ENCODE data around the gene MSANTD2.

Gene MSANTD2

GRCh38 chr11:124729571-124729970 lies 70.6 kb downstream of the MSANTD2 start:
- DNase-seq (ENCODE audit: low read depth), result no peak

GRCh38 chr11:124728134-124728533 lies 72.1 kb downstream of the MSANTD2 start:
- no peak for DNase-seq (ENCODE audit: low read depth)

GRCh38 chr11:124727474-124727873 lies 72.7 kb downstream of the MSANTD2 start:
- DNase-seq (ENCODE audit: low read depth), result no peak

DNA sequence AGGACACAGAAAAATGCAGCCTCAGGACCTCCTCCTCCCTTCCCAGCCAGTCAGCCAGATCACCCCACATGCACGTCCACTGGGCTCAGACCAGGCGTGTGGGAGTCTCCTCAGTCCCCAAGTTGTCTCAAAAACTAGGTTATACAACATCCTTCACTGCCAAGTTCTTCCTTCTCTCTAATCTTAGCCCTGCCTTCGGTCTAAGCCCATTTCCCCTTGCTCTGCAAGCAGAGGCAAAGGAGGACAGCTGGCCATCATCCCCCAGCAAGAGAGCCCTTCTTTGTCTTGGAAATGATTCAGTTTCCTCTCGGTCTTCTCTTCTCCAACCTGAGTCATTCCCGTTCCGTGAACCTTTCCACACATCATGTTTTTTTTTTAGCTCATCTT lies 74.5 kb downstream of the MSANTD2 start:
- no peak for DNase-seq (ENCODE audit: low read depth)

GRCh38 chr11:124724979-124725718 lies 75.1 kb downstream of the MSANTD2 start:
- DNase-seq (ENCODE audit: low read depth), result no peak

GRCh38 chr11:124722176-124722575 lies 78.0 kb downstream of the MSANTD2 start:
- DNase-seq (ENCODE audit: low read depth), result no peak

- DNase-seq (ENCODE audit: low read depth), result no peak
Observed at GRCh38 chr11:124719534-124719933, 80.7 kb downstream of the MSANTD2 start.

- no peak for DNase-seq (ENCODE audit: low read depth)
Observed at GRCh38 chr11:124718801-124719200, 81.4 kb downstream of the MSANTD2 start.

- DNase-seq (ENCODE audit: low read depth), result peak; percentile 4
Observed at GRCh38 chr11:124717786-124718651, 82.2 kb downstream of the MSANTD2 start.

GRCh38 chr11:124717421-124717785 lies 82.8 kb downstream of the MSANTD2 start:
- no peak for DNase-seq (ENCODE audit: low read depth)

- DNase-seq (ENCODE audit: low read depth), result no peak
Observed at GRCh38 chr11:124716591-124716990, 83.6 kb downstream of the MSANTD2 start.

All from stimulated activated CD8-positive, alpha-beta memory T cell treated with anti-CD3 and anti-CD28 coated beads, Interleukin-12 subunit alpha, Interleukin-12 subunit beta, amount 100 ng/mL, for 4 hours (primary cell).